SK-N-SH treated with all-trans-retinoic acid at 6 μM for 48 hours (cell line): ENCODE data around the gene DTD1.

Experiments
- ATAC-seq: fragments of 200-7000 bp; cut with Tn5 transposase; 3 replicates; pipeline ENCODE4 v1.9.1; 2020; ENCODE audit warnings: mild to moderate bottlenecking, moderate library complexity
- ARNTL ChIP-seq: fragments of 450-650 bp; formaldehyde crosslinking; IDR thresholded peaks from 2 replicates; pipeline ENCODE4 v1.5.0; 2020; ENCODE audit warnings: low read depth, mild to moderate bottlenecking, moderate library complexity, borderline replicate concordance
- BACH2 ChIP-seq: fragments of 250-450 bp; sonication (Bioruptor Pico); IDR thresholded peaks from 2 replicates; pipeline ENCODE4 v1.9.0; 2021; ENCODE audit warnings: mild to moderate bottlenecking, borderline replicate concordance
- CREB5 ChIP-seq: fragments of 250-450 bp; sonication (Bioruptor Pico); IDR thresholded peaks from 2 replicates; pipeline ENCODE4 v1.5.1; 2020; ENCODE audit warnings: low read depth, mild to moderate bottlenecking, moderate library complexity
- CSDC2 ChIP-seq: fragments of 250-450 bp; sonication (Bioruptor Pico); IDR thresholded peaks from 2 replicates; pipeline ENCODE4 v1.5.0; 2020; ENCODE audit warnings: mild to moderate bottlenecking, moderate library complexity
- CSRNP3 ChIP-seq: fragments of 250-450 bp; sonication (Bioruptor Pico); IDR thresholded peaks from 2 replicates; pipeline ENCODE4 v1.5.1; 2021; ENCODE audit warnings: mild to moderate bottlenecking, moderate library complexity
- GLIS3 ChIP-seq: fragments of 250-450 bp; sonication (Bioruptor Pico); IDR thresholded peaks from 2 replicates; pipeline ENCODE4 v1.5.0; 2020; ENCODE audit warnings: mild to moderate bottlenecking, moderate library complexity
- OSR1 ChIP-seq: fragments of 250-450 bp; sonication (Bioruptor Pico); IDR thresholded peaks from 2 replicates; pipeline ENCODE4 v1.8.0; 2022; ENCODE audit warnings: moderate library complexity, mild to moderate bottlenecking, inconsistent platforms
- POU6F1 ChIP-seq: fragments of 250-450 bp; sonication (Bioruptor Pico); IDR thresholded peaks from 2 replicates; pipeline ENCODE4 v1.8.0; 2021; ENCODE audit warnings: low read depth, mild to moderate bottlenecking, moderate library complexity, borderline replicate concordance
- PPARA ChIP-seq: fragments of 250-450 bp; sonication (Bioruptor Pico); IDR thresholded peaks from 2 replicates; pipeline ENCODE4 v1.5.0; 2020; ENCODE audit warnings: mild to moderate bottlenecking, borderline replicate concordance
- RARB ChIP-seq: fragments of 250-450 bp; sonication (Bioruptor Pico); IDR thresholded peaks from 2 replicates; pipeline ENCODE4 v1.8.0; 2021; ENCODE audit warnings: mild to moderate bottlenecking, moderate library complexity
- SNAI2 ChIP-seq: fragments of 250-450 bp; sonication (Bioruptor Pico); IDR thresholded peaks from 2 replicates; pipeline ENCODE4 v1.5.0; 2020; ENCODE audit warnings: mild to moderate bottlenecking, moderate library complexity
- TSHZ2 ChIP-seq: fragments of 250-450 bp; sonication (Bioruptor Pico); IDR thresholded peaks from 2 replicates; pipeline ENCODE4 v1.5.0; 2020; ENCODE audit warnings: mild to moderate bottlenecking, moderate library complexity
- ZC3H10 ChIP-seq: fragments of 250-450 bp; sonication (Bioruptor Pico); IDR thresholded peaks from 2 replicates; pipeline ENCODE4 v1.5.1; 2021; ENCODE audit warnings: mild to moderate bottlenecking, moderate library complexity
- ZFP3 ChIP-seq: fragments of 250-450 bp; sonication (Bioruptor Pico); IDR thresholded peaks from 2 replicates; pipeline ENCODE4 v1.5.0; 2020; ENCODE audit warnings: mild to moderate bottlenecking, moderate library complexity
- ZNF565 ChIP-seq: fragments of 450-650 bp; formaldehyde crosslinking; conservative IDR thresholded peaks from 2 replicates; pipeline ENCODE4 v1.5.0; 2020; ENCODE audit warnings: low read depth, mild to moderate bottlenecking, moderate library complexity
- ZNF70 ChIP-seq: fragments of 450-650 bp; formaldehyde crosslinking; IDR thresholded peaks from 2 replicates; pipeline ENCODE4 v1.5.0; 2020; ENCODE audit warnings: mild to moderate bottlenecking, moderate library complexity
- ZNF8 ChIP-seq: fragments of 450-650 bp; formaldehyde crosslinking; IDR thresholded peaks from 2 replicates; pipeline ENCODE4 v1.5.0; 2020; ENCODE audit warnings: mild to moderate bottlenecking, moderate library complexity
- TF ChIP-seq, protein P1 (sequence below): fragments of 250-450 bp; sonication (Bioruptor Pico); IDR thresholded peaks from 2 replicates; pipeline ENCODE4 v1.8.0; 2020; ENCODE audit warnings: mild to moderate bottlenecking, moderate library complexity, borderline replicate concordance

DTD1 gene

DNA sequence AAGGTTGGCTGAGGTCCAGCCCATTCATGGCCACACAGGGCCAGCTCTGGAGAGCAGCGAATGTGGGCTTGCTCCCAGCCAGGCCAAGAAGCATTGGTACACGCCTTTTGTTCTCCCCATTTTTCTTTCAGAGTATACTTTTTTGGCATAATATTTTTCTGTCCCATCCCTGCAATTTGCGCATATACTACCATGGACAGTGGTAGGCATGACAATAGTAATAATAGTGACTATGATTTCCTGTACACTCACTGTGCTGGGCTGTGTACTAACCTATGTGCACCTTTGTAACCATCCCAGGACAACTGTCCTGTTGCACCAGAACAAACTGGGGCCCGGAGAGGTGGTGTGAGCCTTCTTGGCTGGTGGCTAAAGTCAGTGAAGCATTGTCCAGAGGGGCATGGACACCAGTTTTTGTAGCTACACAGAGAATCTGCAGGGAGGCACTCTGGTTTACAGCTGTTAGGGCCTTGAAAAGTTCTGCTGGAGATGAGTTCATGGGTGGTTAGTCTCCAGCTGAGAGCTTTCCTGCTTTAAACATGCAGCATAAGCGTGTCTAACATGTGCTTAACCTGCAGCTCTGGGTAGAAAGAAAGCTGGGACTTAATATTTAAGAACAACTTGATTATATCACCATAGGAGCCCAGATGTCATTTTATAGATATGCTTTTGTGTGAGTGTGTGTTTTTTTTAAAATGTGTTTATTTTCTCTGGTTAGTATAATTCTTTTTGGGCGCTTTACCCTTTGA lies 38.2 kb downstream of the DTD1 start (continued):
- TF ChIP-seq RARB (CRISPR knock-in tag), result no peak
- TF ChIP-seq, protein P1, sequence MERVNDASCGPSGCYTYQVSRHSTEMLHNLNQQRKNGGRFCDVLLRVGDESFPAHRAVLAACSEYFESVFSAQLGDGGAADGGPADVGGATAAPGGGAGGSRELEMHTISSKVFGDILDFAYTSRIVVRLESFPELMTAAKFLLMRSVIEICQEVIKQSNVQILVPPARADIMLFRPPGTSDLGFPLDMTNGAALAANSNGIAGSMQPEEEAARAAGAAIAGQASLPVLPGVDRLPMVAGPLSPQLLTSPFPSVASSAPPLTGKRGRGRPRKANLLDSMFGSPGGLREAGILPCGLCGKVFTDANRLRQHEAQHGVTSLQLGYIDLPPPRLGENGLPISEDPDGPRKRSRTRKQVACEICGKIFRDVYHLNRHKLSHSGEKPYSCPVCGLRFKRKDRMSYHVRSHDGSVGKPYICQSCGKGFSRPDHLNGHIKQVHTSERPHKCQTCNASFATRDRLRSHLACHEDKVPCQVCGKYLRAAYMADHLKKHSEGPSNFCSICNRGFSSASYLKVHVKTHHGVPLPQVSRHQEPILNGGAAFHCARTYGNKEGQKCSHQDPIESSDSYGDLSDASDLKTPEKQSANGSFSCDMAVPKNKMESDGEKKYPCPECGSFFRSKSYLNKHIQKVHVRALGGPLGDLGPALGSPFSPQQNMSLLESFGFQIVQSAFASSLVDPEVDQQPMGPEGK (CRISPR knock-in tag), result no peak
- no peak for TF ChIP-seq SNAI2 (CRISPR knock-in tag)
- no peak for TF ChIP-seq ZNF565 (CRISPR knock-in tag)
- no peak for TF ChIP-seq BACH2 (CRISPR knock-in tag)
- TF ChIP-seq OSR1 (CRISPR knock-in tag), result no peak
- TF ChIP-seq ARNTL, result no peak
- no peak for TF ChIP-seq GLIS3 (CRISPR knock-in tag)
- TF ChIP-seq CREB5 (CRISPR knock-in tag), result no peak
- TF ChIP-seq, all 23 proteins: peak for 0

DNA sequence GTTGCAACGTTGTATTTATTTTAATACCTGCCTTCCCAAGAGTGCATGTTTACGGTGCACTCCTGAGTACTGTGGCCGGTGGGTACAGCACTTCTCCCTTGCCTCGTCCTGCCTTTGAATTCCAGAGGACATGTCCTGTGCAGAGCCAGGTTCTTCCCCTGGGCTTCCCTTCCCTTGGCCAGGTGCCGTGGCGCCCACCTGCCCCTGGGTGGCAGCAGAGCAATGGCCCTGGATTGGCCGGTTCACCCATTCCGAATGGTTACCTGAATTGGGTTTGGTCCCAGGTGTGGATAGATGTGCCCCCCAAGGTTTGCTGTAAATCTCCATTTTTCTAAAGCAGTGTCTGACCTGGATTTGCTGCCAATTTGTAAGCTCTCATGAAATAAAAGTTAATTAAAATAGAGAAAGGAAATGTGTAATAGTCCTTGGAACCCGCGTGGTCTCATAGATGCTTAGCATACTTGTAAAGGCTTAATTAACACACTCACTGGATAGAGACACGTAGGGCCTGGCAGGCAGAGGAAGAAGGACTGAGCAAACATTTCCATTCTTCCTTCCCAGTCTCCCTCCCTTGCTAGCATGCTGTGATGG lies 40.6 kb downstream of the DTD1 start:
- ATAC-seq, result peak; percentile 64
- no peak for TF ChIP-seq ZC3H10 (CRISPR knock-in tag)
- TF ChIP-seq ZFP3 (CRISPR knock-in tag), result no peak
- TF ChIP-seq, protein P1 (CRISPR knock-in tag), result no peak
- no peak for TF ChIP-seq PPARA (CRISPR knock-in tag)
- no peak for TF ChIP-seq POU6F1 (CRISPR knock-in tag)
- TF ChIP-seq GLIS3 (CRISPR knock-in tag), result no peak
- TF ChIP-seq CSRNP3, result no peak
- no peak for TF ChIP-seq CSDC2 (CRISPR knock-in tag)
- TF ChIP-seq BACH2 (CRISPR knock-in tag), result no peak
- no peak for TF ChIP-seq ZNF70 (CRISPR knock-in tag)
- TF ChIP-seq CREB5 (CRISPR knock-in tag), result no peak
- TF ChIP-seq TSHZ2 (CRISPR knock-in tag), result no peak
- no peak for TF ChIP-seq OSR1 (CRISPR knock-in tag)
- TF ChIP-seq ZNF8 (CRISPR knock-in tag), result no peak
